Measurements from ENCODE around the gene NINJ1.

GRCh38 chr9:93092251-93092991, 41.6 kb downstream of the NINJ1 start:
- no peak for TF ChIP-seq CTCF (IDR thresholded peaks at IDR 0.05)
- no peak for TF ChIP-seq EZH2 (IDR thresholded peaks at IDR 0.05; ENCODE audit: borderline replicate concordance, insufficient read depth, low read depth, low read length, poor library complexity, severe bottlenecking)
